Parathyroid adenoma (tissue), 2 donors: Measurements from ENCODE around the gene MICOS13.
A peak's percentile ranks its signal among the peaks of the same experiment; 100 is the strongest.

Experiments used
- H2AFZ ChIP-seq: fragments of 300-600 bp; sonication (generic); one replicate; pipeline ENCODE4 v1.7.0; 2017; ENCODE audit warnings: antibody characterized with exemption, mild to moderate bottlenecking
- H3K27ac ChIP-seq: fragments of 300-600 bp; sonication (generic); one replicate; pipeline ENCODE4 v1.7.0; 2017
- H3K27me3 ChIP-seq: fragments of 300-600 bp; sonication (generic); one replicate; pipeline ENCODE4 v1.7.0; 2017; ENCODE audit warnings: low read length; ENCODE audit not compliant: control insufficient read depth, insufficient read depth
- H3K36me3 ChIP-seq: fragments of 300-600 bp; sonication (generic); one replicate; pipeline ENCODE4 v1.7.0; 2017; ENCODE audit warnings: low read length; ENCODE audit not compliant: control insufficient read depth, insufficient read depth
- H3K4me1 ChIP-seq: fragments of 300-600 bp; sonication (generic); one replicate; pipeline ENCODE4 v1.7.0; 2017; ENCODE audit warnings: control low read depth
- H3K4me2 ChIP-seq: fragments of 300-600 bp; sonication (generic); one replicate; pipeline ENCODE4 v1.7.0; 2017; ENCODE audit warnings: low read length
- H3K4me3 ChIP-seq: fragments of 300-600 bp; sonication (generic); one replicate; pipeline ENCODE4 v1.7.0; 2017; ENCODE audit warnings: low read depth, low read length
- H3K79me2 ChIP-seq: fragments of 300-600 bp; sonication (generic); one replicate; pipeline ENCODE4 v1.7.0; 2017; ENCODE audit warnings: control low read depth
- H3K9ac ChIP-seq: fragments of 300-600 bp; sonication (generic); one replicate; pipeline ENCODE4 v1.7.0; 2017; ENCODE audit warnings: mild to moderate bottlenecking
- H3K9me3 ChIP-seq: fragments of 300-600 bp; sonication (generic); one replicate; pipeline ENCODE4 v1.7.0; 2017; ENCODE audit warnings: low read length; ENCODE audit not compliant: control insufficient read depth
- TF ChIP-seq, protein P1 (sequence below): fragments of 300-600 bp; sonication (generic); IDR thresholded peaks from one replicate; pipeline ENCODE4 v1.7.0; 2017; ENCODE audit warnings: antibody characterized with exemption, mild to moderate bottlenecking
- donor health status: primary hyperparathyroidism.

MICOS13 gene, protein sequence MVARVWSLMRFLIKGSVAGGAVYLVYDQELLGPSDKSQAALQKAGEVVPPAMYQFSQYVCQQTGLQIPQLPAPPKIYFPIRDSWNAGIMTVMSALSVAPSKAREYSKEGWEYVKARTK

DNA sequence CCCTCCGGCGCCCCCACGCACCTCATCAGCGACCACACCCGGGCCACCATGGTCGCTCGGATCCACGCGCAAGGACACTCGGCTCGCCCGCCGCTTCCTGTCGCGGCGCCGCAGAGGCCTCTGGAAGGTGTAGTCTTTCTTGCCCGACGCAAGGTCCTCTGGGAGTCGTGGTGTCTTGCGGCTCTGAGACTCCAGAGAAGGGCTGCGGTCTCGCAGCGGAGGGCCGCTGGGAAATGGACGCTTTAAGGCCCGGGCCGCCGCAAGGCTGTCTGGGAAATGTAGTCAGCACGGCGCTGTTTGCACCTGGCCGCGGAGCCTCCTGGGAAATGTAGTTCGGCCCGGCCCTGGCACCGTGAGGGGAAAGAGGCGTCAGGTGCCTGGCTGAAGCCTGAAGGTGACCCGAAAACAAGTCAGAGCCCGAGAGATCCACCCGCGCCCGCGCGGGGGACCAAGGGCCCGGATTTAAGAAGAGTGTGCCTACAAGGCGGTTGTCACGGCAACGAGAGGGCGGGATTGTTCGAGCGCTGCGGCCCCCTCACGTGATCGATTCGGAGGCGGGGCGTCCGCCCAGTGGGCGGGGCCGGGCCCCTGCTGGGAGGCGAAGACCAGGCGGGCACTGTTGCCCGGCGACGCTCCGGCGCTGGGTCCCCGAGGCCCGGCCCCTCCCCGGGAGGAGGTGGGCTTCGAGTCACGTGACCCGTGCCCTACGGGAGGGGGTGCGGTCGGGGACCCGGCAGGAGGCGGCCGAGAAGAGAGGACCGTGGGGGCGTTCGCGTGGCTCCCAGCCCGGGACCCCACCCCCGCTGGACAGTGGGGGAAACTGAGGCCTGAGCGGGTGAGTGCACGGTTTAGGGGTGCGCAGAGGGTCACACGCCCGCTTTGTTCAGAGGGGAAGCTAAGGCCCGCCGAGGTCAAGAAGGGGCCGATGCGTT, at the start of gene MICOS13, which contains the start of gene HSD11B1L:
Gene MICOS13 (minus strand): TSS at position 80 of the 932 bp plus-strand sequence. CDS start 30 bp downstream, at position 50.
Gene HSD11B1L (plus strand): TSS at position 591 of the 932 bp plus-strand sequence. CDS start 3,806 bp downstream, outside the sequence.
- Histone ChIP-seq H3K79me2 (no peaks in the 10 kb centered on the region), H3K4me3 (peak within 1 kb of the TSS; percentile 98), H3K9me3 (no peaks in the 10 kb centered on the region), H3K9ac (peak within 1 kb of the TSS; percentile 34), H3K27ac (peak within 1 kb of the TSS; percentile 91), H3K4me2 (peak within 1 kb of the TSS; percentile 98), H2AFZ (peak within 1 kb of the TSS; percentile 76), H3K27me3 (no peaks in the 10 kb centered on the region), H3K4me1 (no peaks in the 10 kb centered on the region), H3K36me3 (no peaks in the 10 kb centered on the region)
- TF ChIP-seq, protein P1, sequence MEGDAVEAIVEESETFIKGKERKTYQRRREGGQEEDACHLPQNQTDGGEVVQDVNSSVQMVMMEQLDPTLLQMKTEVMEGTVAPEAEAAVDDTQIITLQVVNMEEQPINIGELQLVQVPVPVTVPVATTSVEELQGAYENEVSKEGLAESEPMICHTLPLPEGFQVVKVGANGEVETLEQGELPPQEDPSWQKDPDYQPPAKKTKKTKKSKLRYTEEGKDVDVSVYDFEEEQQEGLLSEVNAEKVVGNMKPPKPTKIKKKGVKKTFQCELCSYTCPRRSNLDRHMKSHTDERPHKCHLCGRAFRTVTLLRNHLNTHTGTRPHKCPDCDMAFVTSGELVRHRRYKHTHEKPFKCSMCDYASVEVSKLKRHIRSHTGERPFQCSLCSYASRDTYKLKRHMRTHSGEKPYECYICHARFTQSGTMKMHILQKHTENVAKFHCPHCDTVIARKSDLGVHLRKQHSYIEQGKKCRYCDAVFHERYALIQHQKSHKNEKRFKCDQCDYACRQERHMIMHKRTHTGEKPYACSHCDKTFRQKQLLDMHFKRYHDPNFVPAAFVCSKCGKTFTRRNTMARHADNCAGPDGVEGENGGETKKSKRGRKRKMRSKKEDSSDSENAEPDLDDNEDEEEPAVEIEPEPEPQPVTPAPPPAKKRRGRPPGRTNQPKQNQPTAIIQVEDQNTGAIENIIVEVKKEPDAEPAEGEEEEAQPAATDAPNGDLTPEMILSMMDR: no peak

DNA sequence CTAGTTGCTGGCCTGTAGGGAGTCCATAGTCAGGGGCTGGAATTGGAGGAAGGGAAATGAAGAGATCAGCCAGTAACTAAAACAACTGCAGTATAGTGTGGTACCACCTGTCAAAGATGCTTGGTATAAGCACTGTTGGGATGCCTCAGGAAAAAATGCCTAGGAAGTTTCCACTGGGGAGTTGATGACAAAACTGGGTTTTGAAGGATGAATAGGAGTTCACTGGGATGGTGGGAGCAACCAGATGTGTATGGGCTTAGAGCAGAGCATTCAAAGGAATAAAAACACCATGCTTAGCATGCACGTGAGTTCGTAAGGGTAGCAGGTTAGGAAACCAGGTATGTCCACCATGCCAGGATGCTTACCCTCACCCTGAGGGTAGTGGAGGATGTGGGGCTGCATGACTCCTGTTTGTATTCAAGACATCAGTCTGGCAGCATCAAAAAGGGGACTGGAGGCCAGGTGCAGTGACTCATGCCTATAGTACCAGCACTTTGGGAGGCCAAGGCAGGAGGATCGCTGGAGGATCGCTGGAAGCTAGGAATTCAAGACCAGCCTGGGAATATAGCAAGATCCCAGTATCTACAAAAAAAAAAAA, 47.2 kb upstream of the MICOS13 start:
- Histone ChIP-seq H3K9me3 (no peaks in the 10 kb centered on the region), H3K4me3 (no peak overlapping the region), H3K4me1 (no peaks in the 10 kb centered on the region), H2AFZ (no peak overlapping the region), H3K27me3 (no peaks in the 10 kb centered on the region), H3K36me3 (no peaks in the 10 kb centered on the region), H3K4me2 (no peak overlapping the region), H3K79me2 (no peaks in the 10 kb centered on the region), H3K9ac (no peak overlapping the region), H3K27ac (no peak overlapping the region)
- TF ChIP-seq, protein P1: no peak

DNA sequence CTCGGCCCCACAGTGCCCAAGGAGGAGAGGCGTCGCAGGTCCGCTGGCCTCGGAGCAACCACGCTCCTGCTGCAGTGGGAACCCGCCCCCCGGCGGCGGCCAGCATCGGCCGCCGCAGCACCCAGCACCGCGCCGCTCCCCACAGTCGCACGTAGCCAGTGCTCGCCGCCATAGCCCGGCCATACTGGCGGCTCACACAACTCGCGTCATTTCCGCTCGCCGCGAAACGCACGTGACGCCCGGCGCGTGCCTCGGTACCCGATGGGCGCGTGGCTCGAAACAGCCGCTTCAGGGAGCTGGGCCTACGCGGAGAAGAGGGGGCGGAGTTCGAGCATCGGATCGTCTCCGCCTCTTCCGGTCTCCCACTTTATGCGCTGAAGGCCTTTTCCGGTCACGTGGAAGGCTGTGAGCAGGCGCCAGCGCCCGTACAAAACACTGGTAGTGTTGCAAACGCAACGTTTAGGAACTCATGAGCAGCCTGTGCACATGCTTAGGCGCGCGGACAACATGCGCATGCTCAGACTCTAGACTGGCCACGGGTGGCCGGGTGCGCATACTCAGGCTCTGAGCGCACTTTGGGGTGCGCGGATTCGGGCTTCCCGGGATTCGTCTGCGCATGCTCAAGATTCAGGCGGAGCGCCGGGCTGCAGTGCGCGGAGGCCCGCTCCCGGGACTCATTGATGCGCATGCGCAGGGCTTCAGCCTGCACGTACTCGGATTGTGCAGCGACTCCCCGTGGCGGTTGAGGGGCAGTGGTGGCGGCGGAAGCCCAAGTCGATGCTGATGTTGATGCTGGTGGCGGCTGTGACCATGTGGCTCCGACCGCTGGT, 39.9 kb upstream of the MICOS13 start, which contains the start of the genes CATSPERD and LONP1:
Gene CATSPERD (plus strand): TSS at position 677 of the 830 bp plus-strand sequence. CDS start 101 bp downstream, at position 778.
Gene LONP1 (minus strand): TSS at position 186 of the 830 bp plus-strand sequence. CDS start 14 bp downstream, at position 172.
- Histone ChIP-seq H3K27me3 (no peaks in the 10 kb centered on the region), H3K27ac (peak within 1 kb of the TSS; percentile 84), H3K9me3 (no peaks in the 10 kb centered on the region), H2AFZ (peak within 1 kb of the TSS; percentile 88), H3K4me3 (peak within 1 kb of the TSS; percentile 90), H3K36me3 (no peaks in the 10 kb centered on the region), H3K79me2 (peaks cover 33% of the 10 kb centered on the region), H3K9ac (peak within 1 kb of the TSS; percentile 77), H3K4me2 (peak within 1 kb of the TSS; percentile 92), H3K4me1 (peaks cover 7% of the 10 kb centered on the region)
- TF ChIP-seq, protein P1: peak; percentile 97

DNA sequence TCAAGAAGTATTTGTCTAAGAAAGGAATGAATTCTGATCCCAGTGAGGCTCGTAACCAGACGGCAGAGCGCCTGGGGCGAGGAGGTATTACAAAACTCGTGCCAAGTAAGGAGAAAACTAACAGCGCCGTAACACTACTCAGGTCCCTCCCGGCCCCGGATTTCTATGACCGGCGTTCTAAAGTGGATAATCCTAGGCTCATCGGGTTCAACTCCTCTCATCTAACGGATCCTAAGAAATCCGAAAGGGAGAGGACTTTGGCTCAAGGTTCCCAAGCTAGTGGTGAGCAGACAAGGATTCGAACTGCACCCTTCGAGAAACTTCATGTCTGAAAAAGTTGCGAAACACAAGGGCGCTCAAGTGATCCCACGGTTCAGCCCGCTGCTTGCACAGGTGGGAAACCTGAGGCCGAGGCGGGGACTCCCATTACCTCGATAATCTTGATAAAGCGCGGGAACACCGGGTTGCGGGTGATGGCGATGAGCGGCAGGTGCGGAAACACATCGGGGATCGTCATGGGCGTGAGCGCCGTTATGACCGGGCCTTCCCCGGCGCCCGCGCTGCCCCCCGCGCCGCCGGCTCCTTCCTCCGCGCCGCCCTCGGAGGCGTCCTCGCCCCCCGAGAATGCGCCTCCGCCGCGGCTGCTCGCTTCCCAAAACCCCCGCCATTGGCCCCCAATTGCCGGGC, 39.1 kb upstream of the MICOS13 start:
- peak overlapping the region; percentile 90 for H3K4me3 ChIP-seq
- no peaks in the 10 kb centered on the region for H3K9me3 ChIP-seq
- TF ChIP-seq, protein P1: no peak
- H3K36me3 ChIP-seq: no peaks in the 10 kb centered on the region
- H3K4me1 ChIP-seq: peaks cover 7% of the 10 kb centered on the region
- H3K4me2 ChIP-seq: peak overlapping the region; percentile 92
- H2AFZ ChIP-seq: peak overlapping the region; percentile 88
- no peaks in the 10 kb centered on the region for H3K27me3 ChIP-seq
- peaks cover 33% of the 10 kb centered on the region for H3K79me2 ChIP-seq
- H3K9ac ChIP-seq: peak overlapping the region; percentile 77
- peak overlapping the region; percentile 84 for H3K27ac ChIP-seq
